ENCODE measurements around the gene GABBR2.

- no peak for TF ChIP-seq POLR2A (IDR thresholded peaks at IDR 0.05)
- TF ChIP-seq CTCF (IDR thresholded peaks at IDR 0.05): no peak
These were observed 312.1 kb downstream of the GABBR2 start for GRCh38 chr9:98396656-98397055.
